Stimulated activated CD8-positive, alpha-beta memory T cell treated with anti-CD3 and anti-CD28 coated beads, Interleukin-12 subunit alpha, Interleukin-12 subunit beta, amount 100 ng/mL, for 4 hours (primary cell): ENCODE measurements around the gene ING2.

Experiments used
- DNase-seq: peaks from one replicate; pipeline ENCODE4 v3.0.0-alpha.2; 2020; ENCODE audit warnings: low read depth

The ING2 gene

DNA sequence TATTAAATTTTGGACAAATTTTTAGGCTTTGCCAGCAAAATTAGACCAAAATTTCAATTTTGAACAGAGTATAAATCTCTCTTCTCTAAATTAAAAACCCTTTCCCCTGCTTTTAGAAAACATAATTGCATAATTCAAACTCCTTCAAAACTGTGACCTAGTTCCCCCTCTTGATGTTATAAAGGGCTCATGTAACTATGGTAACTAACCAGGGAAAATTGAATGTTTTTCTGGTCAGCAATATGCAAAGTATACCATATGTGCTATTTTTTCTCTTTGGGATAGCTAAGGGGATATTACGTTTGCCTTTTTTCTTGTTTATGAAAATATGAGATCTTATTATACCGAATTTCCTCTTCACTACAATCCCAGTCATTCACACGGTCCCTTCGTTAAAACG, 5.1 kb upstream of the ING2 start:
- no peak for DNase-seq

DNA sequence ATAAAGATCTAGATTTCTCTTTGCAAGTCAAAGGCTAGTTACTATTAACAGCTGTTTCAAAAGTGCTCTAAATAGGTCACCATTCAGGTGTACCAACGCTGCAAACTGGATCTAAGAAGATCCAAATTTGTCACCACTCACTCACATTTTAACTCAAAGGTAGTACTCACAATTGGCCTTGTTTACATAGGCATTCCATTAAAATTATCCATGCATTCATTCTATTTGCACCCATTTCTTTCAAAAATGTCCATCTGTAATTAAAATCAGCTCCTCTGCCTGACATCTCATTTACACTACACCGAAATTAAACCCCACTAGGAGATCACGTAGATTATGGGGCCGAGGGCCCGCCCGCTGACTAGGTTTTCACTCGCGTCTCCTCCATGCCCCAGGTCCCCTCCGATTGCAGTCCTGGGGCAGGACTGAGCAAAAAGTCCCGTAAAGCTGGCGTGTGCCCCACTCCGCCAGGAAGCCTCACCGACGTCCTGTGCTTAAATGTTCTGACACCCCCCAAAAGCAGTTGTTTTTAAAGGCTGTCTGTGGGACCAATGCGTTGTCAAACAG, 1.3 kb upstream of the ING2 start:
- DNase-seq: no peak

DNA sequence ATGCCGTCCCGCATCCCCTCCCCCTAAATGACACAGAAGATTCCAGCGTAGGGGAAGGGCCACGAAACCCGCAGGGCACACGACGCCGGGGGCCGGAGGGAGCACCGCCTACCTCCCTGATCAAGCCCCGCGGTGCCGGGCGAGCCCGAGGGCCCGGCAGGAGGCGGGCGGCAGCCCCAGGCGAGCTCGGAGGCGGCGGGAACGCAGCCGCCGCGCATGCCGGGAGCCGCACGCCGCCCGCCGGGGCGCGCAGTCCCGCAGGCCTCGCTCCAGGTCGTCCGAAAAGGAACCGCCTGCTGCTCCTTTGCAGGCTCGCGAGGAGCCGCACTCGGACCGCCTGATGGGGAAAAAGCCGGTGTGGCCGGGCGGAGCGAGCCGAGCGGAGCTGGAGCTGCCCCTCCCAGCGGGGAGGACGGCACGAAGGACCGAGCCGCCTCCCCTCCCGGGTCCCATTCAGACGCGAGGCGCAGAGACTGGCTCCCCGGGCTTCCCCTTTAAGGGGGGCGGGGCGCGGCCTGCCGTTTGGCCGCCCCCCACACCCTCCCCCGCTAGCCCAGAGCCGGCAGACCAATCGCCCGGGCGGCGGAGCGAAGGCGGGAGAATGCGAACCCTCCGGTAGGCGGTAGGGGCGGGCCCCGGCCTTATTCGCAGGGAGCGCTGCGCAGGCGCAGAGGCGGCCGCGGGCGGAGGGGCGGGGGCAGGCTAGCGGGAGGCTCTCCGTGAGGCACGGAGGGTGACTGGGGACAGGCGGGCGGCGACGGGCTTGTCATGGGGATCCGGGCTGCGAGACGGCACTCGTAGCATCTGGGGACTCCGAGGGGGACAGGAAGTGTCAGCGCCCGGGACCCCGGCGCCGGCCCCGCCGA, 561 bp upstream of the ING2 start:
- peak; percentile 100 for DNase-seq

GRCh38 chr4:183505611-183506388, 942 bp downstream of the ING2 start:
- DNase-seq: peak; percentile 85

DNA sequence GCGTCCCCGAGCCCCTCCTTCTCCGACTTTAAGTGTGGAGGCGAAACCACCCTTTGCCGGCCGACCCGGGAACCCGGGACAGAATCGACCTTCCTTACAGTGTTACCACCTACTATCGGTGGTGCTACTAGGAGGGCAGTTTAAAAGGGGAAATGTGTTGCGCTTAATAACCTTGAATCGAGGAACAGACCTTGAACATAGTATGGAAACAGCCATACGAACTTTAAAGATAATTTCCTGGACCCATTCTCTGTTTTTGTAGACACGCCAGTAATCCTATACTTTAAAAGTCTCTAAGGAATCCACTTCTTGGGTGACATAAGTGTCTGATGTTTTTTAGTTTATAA, 1.5 kb downstream of the ING2 start:
- no peak for DNase-seq

GRCh38 chr4:183507925-183508696, 3.3 kb downstream of the ING2 start:
- DNase-seq: no peak

DNA sequence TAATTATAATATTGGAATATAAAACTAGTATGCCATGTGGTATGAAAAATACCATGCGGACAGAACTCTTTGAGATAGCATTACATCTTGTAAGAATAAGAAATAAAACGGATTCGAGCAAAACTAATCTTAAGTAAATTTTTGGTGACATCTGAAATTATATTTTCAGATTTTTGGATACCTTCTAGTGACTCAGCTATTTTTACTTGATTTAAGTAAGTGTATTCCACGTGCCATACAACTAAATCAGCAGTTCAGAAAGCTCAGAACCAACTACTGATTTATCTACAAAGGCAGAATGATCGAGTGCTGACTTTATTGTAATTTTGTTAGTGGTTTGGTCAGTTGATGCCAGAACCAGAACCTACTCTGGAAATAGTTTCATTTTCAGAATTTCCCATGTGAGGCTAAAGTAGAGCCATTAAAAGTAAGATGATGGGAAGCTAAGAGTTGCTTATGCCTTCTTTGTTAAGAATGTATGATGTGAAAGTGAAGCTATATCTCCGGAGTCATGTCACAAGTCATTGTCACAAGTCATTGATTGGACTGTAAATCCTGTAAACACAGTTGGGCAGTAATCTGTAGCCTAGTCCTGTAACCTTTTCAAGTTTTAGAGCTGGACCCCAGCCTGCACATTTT, 4.0 kb downstream of the ING2 start:
- no peak for DNase-seq

GRCh38 chr4:183515411-183515810, 10.6 kb downstream of the ING2 start:
- no peak for DNase-seq

DNA sequence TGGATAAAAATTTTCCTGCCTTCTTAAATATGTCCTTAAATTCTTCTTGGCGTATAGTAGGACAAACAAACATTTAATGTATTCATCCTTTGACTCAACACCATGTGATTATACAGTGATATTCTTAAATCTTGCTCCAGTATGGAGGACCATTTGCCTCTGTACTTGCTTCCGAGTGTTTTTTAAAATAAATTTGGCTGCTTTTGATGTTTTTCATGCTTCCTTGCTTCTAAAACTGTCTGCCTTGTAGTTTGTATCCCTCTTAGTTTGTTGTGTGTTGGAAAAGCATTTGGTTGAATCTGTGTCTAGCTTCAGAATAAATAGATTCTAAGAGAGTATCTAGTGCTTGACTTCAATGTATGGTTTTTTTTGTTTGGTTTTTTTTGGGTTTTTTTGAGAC, 12.3 kb downstream of the ING2 start:
- no peak for DNase-seq

DNA sequence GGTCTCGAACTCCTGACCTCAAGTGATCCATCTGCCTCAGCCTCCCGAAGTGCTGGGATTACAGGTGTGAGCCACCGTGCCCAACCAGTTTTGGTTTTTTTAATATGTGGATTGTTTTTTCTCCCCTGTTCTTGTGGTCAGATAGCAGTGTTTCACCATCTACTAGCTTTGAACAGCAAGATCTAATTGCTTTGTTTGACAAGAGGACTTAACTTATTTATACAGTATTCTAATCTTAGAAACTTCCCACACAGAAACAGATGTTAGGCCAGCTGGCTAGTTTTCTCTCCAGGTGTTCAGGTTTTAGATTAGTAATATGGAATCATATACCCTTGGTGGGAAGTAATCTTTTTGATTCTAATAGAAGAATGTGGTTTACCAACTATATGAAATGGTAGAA, 12.9 kb downstream of the ING2 start:
- no peak for DNase-seq

- DNase-seq: no peak
These were observed 18.0 kb downstream of the ING2 start for GRCh38 chr4:183522821-183523220.

DNA sequence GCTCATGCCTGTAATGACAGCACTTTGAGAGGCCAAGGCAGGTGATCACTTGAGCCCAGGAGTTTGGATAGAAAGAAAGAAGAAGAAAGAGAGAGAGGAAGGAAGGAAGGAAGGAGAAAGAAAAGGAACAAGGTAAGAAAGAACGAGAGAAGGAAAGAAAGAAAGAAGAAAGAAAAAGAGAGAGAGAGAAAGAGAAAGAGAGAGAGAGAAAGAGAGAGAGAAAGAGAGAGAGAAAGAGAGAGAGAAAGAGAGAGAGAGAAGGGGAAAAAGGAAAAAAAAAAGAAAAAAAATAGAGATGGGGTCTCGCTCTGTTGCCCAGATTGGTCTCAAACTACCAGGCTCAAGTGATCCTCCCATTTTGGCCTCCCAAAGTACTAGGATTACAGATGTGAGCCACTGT, 22.5 kb downstream of the ING2 start:
- no peak for DNase-seq

DNA sequence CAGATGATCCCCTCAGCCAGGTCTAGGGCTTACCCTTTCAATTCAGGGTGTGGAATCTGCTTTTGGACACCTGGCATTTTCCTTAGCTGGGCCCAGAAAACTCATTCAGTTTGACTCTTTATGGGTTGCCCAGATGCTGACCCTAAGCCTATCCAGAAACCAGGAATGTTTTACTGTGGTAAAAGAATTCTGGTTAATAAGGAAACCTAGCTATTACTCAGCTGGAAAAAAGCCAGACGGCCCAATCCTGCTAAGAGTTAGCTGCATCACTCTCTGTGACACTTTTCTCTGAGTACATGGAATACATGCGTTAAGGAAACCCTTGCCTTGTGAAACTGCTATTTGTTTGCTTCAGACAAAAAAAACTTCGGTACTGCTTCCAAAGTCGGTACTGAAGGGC, 28.0 kb downstream of the ING2 start:
- DNase-seq: no peak

DNA sequence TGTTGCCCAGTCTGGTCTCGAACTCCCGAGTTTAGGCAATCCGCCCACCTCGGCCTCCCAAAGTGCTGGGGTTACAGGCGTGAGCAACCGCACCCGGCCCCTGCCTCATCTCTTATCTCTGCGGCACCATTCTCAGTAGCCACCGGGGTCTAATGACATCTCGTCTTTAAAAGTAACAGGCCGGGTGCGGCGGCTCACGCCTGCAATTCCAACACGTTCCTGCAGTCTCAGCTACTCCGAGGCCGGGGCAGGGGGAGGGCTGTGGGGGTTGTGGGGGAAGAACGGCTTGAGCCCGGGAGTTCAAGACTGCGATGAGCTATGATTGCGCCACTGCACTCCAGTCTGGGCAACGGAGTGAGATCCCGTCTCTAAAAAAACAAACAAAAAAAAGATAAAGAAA, 28.8 kb downstream of the ING2 start:
- no peak for DNase-seq

GRCh38 chr4:183540410-183541009, 35.7 kb downstream of the ING2 start:
- no peak for DNase-seq

DNA sequence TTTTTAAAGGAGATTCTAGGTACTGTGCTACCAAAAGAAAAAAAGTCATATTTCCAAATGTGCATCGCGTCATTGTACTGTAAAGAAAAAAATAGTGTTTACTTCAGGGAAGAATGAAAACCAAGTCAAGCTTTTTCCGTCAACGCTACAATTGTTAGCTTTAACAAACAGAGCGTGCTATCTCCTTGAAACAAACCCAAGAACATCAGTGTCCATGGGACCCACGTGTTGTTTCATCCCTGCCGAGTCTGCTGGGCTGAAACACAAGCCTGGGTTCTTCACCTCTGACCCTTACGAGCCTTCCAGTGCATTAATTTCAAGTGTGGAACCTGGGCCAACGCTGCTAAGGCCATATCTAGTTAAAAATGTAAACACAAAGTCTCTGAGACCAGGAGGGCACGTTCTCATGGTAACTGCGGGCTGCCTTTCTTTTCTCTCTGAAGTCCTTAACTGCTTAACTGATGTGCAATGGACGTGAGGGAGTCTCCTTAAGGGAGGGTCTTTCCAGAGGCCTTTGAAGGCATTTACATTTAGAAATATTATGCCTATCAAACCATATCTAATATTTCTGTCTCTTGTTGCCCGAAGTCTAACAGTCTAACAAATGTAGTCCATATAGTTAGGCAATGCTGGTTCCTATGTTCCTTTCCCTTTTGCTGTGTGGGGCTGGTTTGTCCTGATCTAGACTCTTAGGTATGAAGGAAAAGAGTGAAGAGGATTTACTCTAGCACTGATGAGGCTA, 36.3 kb downstream of the ING2 start:
- no peak for DNase-seq

GRCh38 chr4:183541752-183542040, 36.8 kb downstream of the ING2 start:
- DNase-seq: no peak

DNA sequence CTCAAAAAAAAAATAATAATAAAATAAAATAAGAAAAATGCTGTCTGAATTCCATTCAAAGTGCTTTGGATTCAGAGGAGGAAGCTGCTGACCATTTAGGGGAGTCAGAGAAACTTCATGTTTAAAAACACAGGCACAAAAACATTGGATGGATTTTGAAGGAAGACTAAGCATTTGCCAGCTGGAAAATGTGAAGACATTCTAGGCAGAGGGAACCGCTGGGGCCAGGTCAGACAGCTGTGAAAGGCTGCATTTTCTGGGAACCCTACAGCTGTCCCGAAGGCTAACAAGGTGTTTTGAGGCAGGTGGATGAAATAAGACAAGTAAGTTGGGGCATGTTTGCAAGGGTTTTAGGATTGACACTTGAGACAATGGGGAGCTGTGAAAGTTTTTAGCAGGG, 38.6 kb downstream of the ING2 start:
- DNase-seq: no peak

DNA sequence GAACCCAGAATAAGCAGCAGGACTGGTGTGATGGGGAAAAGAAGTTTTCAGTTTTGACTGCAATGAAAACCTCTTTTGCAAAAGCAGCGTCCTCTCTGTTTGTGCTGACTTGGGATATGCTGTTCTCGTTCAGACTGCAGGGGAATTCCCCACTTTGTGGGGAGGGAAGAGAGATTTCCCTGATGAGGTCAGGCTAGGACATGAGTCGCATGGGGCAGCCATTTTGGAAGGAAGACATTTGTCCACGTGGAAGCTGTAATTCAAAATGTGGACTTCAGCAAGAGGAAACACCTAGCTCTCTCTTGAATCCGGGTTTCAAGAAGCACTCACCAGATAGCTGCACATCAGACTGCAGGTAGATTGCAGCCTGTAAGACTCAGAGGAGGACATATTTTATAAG, 39.3 kb downstream of the ING2 start:
- DNase-seq: no peak

DNA sequence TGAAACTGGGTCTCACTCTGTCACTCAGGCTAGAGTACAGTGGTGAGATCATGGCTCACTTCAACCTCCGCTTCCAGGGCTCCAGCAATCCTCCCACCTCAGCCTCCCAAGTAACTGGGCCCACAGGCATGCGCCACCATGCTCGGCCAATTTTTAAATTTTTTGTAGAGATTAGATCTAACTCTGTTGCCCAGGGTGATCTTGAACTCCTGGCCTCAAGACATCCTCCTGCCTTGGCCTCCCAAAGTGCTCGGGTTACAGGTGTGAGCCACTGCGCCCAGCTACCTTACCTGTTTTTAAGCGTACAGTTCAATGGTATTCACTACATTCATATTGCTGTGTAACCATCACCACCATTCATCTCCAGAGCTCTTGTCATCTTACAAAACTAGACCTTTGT, 41.5 kb downstream of the ING2 start:
- no peak for DNase-seq

GRCh38 chr4:183548306-183548705, 43.4 kb downstream of the ING2 start:
- DNase-seq: no peak
